GM19395 (cell line): Measurements from ENCODE around the gene ANO1.

Experiments
- ATAC-seq: cut with Tn5 transposase; IDR thresholded peaks from one replicate; pipeline ENCODE4 v1.9.1; 2021; ENCODE audit warnings: mild to moderate bottlenecking, moderate library complexity; ENCODE audit not compliant: unreplicated experiment

The ANO1 gene

GRCh38 chr11:70233034-70233433 is 154.9 kb downstream of the ANO1 start:
- ATAC-seq = no peak

- ATAC-seq = no peak
Observed at GRCh38 chr11:70233511-70233934, 155.4 kb downstream of the ANO1 start.

GRCh38 chr11:70233962-70234361 is 155.8 kb downstream of the ANO1 start:
- no peak for ATAC-seq
